HG03175 (cell line): ENCODE data around the gene SLC39A3.

Source experiments
- ATAC-seq: cut with Tn5 transposase; IDR thresholded peaks from one replicate; pipeline ENCODE4 v1.9.1; 2021; ENCODE audit warnings: mild to moderate bottlenecking, moderate library complexity; ENCODE audit not compliant: unreplicated experiment

The SLC39A3 gene

DNA sequence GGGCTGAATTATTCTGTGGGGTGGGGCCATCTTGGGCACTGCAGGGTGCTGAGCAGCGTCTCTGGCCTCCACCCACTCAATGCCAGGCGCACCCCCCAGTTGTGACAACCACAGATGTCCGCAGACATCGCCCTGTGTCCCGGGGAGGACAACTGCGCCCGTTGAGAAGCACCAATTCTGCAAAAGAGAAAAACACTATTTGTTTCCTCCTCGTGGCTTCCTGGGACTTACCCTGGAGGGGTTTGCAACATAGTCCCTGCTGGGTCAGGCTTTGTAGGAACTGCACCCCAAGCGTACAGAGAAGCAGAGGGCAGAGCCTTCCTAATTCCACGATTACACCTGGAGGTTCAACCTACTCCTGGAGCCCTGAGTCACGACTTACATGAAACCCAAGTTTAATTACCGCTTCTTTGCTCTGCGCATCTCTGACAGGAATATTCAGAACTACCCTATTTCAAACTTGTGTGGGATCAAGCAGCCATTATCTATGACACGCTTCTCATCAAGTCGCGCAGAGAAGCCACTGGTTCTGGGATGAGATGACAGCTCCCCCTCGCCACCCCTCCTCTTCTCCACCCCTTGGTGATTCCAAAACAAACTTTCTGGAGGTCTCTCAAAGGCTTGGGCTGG lies 11.1 kb upstream of the SLC39A3 start:
- no peak for ATAC-seq

DNA sequence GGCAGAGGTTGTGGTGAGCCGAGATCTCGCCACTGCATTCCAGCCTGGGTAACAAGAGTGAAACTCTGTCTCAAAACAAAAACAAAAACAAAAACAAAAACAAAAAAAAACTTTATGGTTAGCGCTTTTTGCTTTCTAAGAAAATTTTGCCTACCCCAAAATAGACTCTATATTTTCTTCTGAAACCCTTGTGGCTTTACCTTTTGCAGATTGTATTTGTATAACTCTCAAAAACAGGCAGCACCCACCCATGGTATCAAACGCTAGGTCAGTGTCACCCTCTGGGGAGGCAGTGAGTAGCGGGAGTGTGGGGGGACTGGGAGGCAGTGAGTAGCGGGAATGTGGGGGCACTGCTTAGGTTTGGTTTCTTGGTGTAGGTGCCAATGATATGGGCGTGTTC lies 7.5 kb upstream of the SLC39A3 start:
- no peak for ATAC-seq

DNA sequence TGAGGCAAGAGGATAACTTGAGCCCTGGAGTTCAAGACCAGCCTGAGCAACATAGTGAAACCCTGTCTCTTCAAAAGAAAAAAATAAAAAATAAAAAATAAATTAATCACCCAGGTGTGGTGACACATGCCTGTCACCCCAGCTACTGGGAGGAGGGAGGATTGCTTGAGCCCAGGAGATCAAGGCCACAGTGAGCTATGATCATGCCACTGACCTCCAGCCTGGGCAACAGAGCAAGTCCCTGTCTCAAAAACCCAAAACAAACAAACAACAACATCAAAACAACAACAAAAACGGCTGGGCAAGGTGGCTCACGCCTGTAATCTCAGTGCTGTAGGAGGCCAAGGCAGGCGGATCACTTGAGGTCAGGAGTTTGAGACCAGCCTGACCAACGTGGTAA lies 4.3 kb upstream of the SLC39A3 start:
- ATAC-seq, result no peak

DNA sequence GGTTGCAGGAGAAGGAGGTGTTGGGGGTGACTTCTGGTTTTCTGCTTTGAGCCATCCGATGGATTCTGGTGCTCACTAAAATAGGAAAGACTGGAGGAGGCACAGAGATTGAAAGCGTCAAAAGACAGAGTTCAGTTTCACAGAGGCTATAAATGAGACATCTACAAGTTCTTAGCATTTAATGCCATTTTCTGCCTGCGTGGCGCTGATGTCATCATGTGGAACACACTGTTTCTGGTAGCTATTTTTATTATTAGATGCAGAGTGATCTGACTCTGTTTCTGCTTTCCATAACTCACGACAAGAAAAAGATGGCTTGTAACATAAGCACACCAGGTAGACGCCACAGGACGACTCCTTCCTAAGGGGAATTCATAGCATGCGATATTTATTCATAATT lies 3.3 kb upstream of the SLC39A3 start:
- no peak for ATAC-seq

DNA sequence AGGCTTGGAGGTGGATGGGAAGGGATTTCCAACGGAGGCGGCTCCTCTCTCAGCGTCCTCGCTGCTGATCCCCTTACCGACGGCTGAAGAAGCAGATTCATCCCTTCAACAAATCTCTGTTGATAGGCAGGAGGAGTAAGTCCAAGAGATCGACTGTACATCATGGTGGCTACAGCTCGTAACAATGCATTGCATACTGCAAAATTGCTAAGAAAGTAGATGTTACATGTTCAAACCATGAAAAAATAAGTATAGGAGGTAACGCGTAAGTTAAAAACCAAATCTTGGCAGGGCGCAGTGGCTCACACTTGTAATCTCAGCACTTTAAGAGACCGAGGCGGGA lies 468 bp upstream of the SLC39A3 start:
- no peak for ATAC-seq

DNA sequence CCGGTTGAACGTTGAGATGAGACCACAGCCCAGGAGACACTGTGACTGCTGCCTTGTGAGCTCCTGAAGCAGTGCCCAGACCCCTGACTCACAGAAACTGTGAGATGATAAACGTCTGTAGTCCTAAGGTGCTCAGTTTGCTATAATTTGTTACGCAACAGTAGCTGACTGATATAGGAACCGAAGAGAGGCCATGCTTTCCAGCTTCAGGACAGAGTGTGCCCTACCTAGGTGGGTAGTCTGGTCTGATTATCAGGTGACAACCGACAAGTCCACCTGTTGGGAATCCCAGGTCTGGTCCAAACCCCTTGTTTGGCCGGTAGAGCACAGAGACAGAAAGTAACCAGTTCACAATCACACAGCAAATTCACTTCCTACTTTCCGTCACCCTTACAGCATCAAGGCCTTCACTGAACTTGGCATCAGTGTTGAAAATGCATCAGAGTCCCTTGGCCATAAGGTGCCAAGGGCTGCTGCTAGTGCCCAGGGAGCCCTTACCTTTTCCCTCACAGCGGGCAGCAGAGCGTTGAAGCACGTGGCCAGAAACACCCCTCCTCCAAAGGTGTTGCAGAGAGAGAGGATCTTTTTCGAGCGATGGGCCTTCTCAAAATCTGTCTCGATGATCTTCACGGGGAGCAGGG lies 3.1 kb downstream of the SLC39A3 start:
- ATAC-seq, result no peak

DNA sequence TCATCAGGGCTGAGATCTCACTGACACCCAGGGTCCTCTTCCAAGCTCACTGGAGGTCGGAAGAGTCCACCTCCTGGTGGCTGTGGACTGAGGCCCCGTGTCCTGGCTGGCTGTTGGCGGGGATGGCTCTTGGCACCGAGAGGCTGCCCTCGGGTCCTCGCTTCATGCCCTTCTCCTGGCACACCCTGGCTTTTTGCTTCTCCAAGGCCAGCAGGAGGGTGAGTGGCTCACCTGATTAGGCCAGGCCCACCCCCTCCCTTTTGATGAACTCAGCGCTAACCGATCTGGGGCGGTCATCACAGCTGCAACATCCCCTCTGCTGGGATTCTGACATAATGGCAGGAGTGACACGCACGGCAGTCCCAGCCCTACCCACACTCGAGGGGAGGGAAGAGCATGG lies 4.4 kb downstream of the SLC39A3 start:
- ATAC-seq, result no peak

DNA sequence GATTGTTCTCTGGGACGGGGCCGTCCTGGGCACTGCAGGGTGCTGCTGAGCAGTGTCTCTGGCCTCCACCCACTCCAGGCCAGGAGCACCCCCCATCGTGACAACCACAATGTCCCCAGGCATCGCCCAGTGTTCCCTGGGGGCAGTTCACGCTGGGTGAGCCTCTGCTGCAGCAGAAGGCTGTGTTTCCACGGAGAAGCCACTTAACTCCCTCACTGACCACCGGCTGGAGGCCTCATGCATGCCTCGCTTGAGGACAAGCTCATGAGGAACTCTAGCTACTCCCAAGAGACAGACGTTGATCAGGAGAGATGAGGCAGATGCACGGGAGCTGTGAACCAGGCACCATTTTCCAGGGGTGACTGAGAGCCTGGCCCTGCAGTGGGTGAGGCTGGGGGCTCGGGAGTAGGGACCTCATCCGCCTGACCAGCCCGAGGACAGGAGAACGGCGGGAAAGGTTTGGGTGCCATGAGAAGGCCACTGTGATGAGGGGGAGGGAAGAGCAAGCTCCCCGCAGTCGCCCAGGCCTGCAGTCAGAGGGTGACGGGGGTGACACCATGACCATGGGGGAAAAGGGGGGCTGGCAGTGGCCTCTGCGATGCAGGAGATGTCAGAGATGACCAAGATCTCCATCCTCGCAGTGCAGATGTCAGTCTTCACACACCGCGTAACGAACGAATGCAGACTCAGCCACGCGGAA lies 5.1 kb downstream of the SLC39A3 start:
- ATAC-seq, result no peak

DNA sequence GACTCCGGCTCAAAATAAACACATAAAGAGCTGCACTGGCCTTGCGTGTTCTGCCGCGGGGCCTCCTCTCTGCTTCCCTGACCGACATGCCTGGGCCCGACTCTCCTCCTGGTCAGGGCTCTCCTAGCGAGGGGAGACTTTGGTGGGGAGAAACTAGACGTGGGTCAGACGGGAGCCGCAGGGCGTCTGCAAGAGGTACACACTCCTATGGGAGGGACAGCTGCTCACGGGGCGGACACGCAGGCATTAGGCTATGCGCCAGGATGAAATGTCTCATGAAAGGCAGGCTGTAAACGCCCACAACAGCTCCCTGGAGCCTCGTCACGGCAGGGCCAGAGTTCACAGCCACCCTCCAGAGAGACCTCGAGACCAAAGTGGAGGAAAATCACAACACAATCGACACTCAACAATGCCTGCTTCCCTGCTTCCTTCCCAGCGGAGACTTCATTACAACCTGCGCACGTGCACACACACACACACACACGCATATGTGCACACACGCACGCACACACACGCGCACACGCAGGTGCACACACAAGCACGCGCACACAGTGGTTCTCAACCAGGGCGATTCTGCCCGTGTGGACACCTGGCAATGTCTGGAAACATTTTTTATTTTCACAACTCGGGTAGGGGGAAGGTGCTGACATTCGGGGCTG lies 5.8 kb downstream of the SLC39A3 start:
- ATAC-seq, result no peak

DNA sequence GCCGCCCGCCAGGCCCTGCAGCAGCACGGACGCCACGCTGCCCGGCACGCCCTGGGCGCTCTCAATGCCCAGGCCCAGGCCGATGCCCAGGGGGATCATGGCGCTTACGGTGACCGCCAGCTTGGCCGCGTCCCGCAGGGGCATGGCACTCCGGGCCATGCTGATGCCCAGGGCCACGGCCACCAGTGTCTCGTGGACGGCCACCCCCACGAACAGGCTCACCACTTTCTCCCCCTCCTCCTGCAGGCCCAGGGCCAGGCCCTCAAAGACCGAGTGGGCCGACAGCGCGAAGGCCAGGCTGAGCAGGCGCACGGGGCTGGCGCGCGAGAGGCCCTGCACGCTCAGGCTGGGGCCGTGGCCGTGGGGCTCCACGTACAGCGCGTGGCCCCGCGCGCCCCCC lies 6.9 kb downstream of the SLC39A3 start:
- ATAC-seq, result no peak

DNA sequence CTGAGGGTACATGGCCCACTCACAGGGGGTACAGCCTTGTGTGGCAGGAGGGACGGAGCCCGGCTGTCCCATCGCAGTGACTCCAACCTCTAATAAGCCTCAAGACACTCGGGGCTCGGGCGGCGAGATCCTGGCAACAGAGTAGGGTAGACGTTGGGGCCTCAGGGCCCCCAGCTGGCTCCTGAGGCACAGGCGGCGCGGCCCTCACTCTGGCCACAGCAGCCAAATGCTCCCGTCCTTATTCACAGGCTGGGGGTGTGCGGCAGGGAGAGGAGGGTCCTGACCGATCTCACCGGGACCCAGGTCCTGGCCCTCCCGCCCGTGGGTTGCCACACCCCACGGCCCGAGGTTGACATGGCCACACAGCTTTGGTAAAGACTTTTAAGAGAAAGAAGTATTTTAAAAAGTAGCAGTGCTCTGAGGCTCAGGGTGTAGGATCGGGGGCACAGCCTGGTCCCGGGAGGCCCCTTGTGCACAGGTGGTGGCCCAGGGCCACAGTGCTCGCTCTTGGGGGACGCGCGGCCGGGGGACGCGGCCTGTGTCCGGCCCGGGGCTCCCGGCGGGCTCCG lies 7.6 kb downstream of the SLC39A3 start:
- ATAC-seq, result no peak

DNA sequence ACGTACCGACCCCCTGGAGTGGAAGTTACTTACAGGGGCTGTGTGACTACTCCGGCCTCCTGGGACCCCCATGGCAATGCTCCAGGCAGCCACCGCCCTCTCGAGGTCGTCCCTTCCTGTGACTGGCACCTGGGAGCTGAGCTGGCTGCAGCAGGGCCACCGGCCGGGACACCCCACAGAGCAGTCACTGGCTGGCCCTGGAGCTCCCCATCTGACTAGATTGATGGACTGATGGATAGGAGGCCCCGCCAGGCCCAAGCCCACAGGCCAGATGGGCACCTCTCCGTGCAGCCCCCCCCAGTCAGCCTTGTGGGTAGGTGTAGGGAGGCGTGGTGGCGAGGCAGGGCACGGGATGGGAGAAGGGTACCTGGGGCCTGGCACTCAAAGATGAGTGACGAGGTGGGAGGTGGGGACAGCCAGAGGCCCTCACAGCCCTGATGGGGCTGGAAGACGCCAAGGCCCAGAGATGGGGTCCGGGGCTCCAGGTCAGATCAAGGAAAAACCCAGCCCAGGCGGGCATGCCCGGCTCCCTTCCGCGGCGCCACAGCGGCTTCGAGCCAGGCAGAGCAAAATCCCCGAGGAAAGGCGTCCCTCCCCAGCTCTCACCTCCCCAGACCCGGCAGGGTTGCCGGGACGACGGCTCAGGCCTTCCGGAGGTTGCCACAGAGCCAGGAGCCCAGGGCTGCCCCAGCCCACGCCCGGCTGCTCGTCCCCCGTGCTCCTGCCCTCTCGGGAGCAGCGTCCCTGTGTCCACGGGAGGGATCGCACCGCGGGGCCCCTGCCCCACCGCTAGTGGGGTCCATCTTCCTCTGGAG lies 8.4 kb downstream of the SLC39A3 start:
- no peak for ATAC-seq

DNA sequence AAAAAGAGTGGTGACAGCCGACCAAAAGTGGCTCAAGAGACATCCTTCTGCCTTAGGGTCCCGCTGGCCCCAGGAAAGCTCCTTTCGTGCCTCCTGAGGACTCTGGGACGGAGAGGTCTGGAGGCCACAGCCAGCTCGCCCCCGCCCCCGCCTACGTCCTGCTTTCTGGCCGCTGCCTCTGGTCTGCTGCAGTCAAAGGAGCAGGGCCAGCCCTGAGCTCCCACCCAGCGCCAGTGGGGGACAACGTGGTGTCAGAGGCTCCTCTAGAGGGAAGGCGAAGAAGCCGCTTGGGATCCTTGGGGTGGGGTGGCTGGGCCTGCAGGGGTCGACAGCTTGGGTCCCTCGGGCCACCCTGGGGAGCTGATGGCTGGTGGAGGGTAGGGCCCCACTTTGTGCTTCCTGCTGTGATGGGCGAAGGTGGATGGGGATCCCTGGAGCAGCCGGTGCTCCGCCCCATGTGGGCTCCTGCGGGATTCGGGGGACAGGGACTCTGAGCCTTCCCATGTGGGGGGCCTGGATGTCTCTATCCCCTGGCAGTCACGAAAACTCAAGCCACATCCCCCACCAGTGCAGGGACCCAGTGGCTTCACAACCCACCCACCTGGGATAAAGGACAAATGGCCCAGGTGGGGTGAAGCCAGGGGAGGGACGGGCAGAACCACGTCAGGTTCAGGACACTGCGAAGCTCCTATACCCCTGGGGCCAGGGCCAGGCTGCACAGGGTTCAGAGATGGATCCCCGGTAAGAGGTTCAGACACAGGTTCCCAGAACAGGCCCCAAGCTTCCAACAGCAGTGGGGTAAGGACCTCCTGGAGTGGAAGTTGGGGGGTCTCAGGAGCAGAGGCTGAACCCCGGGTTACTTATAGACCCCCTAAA lies 9.6 kb downstream of the SLC39A3 start:
- no peak for ATAC-seq

DNA sequence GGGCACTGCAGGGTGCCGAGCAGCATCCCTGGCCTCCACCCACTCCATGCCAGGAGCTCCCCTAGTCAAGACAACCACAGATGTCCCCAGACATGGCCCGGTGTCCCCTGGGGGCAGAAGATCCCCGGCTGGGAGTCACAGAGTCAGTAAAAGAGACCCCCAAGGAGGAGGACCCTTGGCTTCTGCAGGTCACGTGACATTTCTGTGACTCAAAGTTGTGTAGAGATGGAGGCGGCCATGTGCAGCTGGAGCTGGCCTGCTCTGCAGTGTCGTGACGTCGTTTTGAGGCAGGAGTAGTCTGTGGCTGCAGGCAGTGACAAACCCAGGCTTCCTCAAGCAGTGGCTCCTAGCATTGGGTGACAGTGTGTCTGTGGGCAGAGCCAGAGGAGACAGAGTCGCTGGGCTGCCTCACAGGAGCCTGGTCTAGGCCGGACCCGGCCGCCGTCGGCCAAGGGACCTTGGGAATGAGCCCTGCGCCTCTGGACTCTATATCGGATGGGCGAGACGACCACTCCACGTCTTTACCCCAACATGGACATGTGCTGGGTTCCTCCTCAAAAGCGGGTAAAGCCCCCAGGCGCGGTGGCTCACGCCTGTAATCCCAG lies 10.9 kb downstream of the SLC39A3 start:
- ATAC-seq, result no peak

DNA sequence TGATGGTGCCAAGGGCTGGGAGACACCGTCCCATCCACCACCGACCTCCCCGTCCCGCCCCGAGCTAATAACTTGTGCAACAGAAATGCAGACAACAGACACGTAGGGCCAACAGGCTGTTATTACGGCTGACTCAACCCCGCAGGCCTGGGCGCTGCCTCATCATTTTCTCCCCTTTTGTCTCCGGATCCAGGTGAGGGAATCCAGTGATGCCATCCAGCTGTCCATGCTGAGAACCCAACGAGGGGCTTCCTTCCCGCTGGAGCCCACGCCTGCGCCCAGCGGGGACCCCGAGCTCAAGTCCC lies 12.2 kb downstream of the SLC39A3 start:
- ATAC-seq, result no peak

DNA sequence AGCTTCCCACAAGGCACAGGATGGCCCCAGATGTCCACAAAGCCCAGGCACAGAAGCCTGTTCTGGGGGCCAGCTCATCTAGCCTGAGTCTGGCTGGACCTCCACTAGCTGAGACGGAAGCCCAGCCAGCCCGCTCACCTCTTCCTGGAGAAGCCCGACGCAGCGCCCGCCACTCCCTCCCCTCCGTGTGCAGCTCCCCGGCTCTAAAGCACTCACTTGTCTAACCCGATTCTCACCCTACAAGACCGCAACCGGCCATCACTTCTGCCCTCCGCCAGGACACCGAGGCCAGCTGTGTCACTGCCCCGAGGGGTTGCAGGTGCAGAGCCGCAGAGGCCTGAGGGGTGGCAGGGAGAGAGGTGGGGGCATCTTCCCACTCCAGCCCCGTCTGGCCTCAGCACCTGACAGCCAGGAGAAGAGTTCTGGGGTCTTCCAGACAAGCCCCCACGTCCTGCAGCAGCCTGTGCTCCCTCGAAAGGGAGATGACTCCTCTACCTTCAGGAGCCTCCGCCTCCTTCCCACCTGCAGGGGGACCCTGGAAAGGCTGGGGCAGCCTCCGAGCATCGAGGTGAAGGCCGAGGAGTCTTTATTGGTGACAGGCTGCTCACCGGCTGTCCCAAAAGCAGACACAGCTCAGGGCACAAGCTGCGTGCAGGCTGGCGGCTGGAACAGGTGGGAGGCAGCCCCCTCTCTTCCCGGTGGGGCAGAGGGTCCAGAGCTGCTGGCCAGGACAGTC lies 12.7 kb downstream of the SLC39A3 start:
- no peak for ATAC-seq

DNA sequence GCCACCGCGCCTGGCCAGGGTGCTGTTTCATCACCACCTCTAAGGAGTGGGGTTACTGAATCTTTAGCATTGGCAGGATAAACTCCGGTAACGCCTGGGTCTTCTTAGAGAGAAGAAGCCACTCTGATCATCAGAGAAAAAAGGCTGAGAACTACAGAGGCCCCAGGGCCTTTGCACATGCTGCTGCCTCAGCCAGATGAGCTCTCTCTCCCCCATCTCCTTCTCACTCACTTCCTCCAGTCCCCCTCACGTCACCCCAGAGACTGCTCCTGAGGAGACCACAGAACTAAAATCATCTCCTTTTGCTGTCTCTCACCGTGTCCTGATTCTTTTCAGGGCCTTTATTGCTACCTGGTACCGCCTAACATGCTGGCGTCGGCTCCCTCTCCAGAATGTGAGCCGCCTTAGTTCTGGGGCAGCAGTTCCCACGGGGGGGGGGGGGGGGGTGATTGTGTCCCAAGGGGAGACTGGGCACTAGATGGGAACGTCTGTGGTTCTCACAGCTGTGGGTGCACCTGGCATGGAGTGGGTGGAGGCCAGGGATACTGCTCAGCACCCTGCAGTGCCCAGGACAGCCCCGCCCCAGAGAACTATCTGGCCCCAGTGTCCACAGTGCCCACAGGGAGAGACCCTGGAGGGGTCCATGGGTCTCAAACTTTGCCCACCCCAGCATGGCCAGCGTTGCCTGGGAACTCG lies 13.5 kb downstream of the SLC39A3 start:
- ATAC-seq, result no peak

DNA sequence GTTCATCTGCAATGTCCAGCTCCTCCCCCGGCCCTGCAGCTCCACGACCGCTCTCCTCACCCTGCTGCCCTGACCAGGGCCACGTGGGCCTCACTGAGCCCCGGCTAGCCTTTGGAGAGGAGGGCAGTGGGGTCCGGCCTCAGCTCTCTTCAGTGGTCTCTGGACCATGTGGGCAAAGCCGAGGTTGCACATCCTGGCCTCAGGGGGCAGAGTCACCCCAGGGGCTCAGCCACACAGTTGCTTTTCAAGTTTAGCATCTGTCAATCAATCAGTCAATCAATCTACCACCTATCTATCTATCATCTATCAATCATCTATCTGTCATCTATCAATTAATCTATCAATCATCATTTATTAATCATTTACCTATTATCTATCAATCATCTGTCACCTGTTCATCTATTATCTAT lies 15.7 kb downstream of the SLC39A3 start:
- no peak for ATAC-seq
